ENCODE data around the gene FBXL16. TPM values are rescaled to one million over a fixed set of nuclear protein-coding genes. Genes with fewer than 3 reads are reported as not detected.
A peak's percentile ranks its signal among the peaks of the same experiment; 100 is the strongest.

The FBXL16 gene
- polyA plus RNA-seq, 1 donor (not counting 4 experiments of a cell fraction or from before 2014, with no cell fraction given), result 0.81 TPM

DNA sequence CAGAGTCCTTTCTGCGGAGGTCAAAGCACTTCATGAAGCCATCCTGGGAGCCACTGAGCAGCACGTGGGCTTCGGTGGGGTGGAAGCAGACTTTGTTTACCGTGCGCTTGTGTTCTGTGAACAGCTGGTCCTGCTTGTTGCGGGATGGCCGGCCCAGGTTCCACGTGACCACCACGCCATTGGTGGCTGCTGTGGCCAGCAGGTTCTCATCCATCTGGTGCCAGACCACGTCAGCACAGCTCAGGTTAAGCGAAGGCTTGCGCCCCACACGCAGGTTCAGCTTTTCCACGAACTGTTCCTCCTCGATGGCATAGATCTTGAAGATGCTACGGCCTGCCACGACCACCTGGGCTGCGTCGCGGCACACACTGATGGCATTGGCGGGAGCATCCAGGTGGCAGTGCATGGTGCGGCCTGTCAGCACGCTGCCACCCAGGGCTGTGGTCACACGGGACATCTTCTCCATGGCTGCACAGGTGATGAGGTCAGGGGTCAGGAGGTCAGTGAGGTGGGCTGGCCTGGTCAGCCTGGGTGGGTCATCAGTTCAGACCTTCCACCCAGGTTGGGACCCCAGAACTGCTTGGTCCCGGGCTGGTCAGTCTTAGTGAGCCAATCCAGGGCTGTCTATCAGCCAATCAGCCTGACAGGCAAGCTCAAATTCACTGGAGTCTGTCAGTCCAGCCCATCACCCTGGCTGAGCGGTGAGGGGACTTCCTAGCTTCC, 16.3 kb downstream of the FBXL16 start:
- dilution Hi-C loops (cut with MboI; ENCODE audit: extremely low pct_ligation_motif_present, low sequenced_read_pairs), result no loop called here
- H2AFZ ChIP-seq (ENCODE audit: control insufficient read depth, low read length), result no peak overlapping the region
- H3K9ac ChIP-seq (ENCODE audit: control insufficient read depth, extremely low read depth, insufficient read depth, low read length), result peak overlapping the region; percentile 85
- DNase-seq (ENCODE audit: low read depth, low spot score) (no peak), FAIRE-seq (no peak)
- peaks cover 31% of the 10 kb centered on the region for H3K27me3 ChIP-seq (ENCODE audit: control insufficient read depth, extremely low read depth, insufficient read depth, low read length)
- H3K4me3 ChIP-seq (ENCODE audit: control insufficient read depth in 2 of 3, extremely low read depth in 1 of 3, insufficient read depth in 2 of 3, low read depth in 1 of 3, low read length in 3 of 3), result peak overlapping the region; percentile 56 to 97 (median 88)
- TF ChIP-seq EZH2 (IDR thresholded peaks at IDR 0.05; ENCODE audit: low read length), result no peak
- TF ChIP-seq, protein P1, sequence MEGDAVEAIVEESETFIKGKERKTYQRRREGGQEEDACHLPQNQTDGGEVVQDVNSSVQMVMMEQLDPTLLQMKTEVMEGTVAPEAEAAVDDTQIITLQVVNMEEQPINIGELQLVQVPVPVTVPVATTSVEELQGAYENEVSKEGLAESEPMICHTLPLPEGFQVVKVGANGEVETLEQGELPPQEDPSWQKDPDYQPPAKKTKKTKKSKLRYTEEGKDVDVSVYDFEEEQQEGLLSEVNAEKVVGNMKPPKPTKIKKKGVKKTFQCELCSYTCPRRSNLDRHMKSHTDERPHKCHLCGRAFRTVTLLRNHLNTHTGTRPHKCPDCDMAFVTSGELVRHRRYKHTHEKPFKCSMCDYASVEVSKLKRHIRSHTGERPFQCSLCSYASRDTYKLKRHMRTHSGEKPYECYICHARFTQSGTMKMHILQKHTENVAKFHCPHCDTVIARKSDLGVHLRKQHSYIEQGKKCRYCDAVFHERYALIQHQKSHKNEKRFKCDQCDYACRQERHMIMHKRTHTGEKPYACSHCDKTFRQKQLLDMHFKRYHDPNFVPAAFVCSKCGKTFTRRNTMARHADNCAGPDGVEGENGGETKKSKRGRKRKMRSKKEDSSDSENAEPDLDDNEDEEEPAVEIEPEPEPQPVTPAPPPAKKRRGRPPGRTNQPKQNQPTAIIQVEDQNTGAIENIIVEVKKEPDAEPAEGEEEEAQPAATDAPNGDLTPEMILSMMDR (optimal IDR thresholded peaks at IDR 0.05 in 1 of 3, IDR thresholded peaks at IDR 0.05 in 1 of 3, conservative IDR thresholded peaks at IDR 0.05 in 1 of 3; ENCODE audit: extremely low read depth in 1 of 3, insufficient read depth in 2 of 3, low read length in 3 of 3), result no peak
- H3K9me1 ChIP-seq (ENCODE audit: control insufficient read depth, extremely low read depth, insufficient read depth, low read length), result no peaks in the 10 kb centered on the region
- peak overlapping the region; percentile 83 for H3K4me2 ChIP-seq (ENCODE audit: control insufficient read depth, extremely low read depth, insufficient read depth, low read depth, low read length)
- H3K9me3 ChIP-seq (ENCODE audit: control insufficient read depth, low read depth, low read length), result no peaks in the 10 kb centered on the region
- peaks cover 2 to 15% of the 10 kb centered on the region in 2 experiments for H3K36me3 ChIP-seq (ENCODE audit: control insufficient read depth in 2 of 2, extremely low read depth in 1 of 2, insufficient read depth in 2 of 2, low read length in 2 of 2)
- peaks cover 11% of the 10 kb centered on the region for H3K79me2 ChIP-seq (ENCODE audit: control insufficient read depth, insufficient read depth, low read length)
- peak overlapping the region; percentile 65 for H3K27ac ChIP-seq (ENCODE audit: control insufficient read depth, insufficient read depth, low read length)
- H4K20me1 ChIP-seq (ENCODE audit: control insufficient read depth, extremely low read depth, insufficient read depth, low read length), result no peaks in the 10 kb centered on the region
- H3K4me1 ChIP-seq (ENCODE audit: control insufficient read depth, extremely low read depth, insufficient read depth, low read length), result peaks cover 9% of the 10 kb centered on the region

DNA sequence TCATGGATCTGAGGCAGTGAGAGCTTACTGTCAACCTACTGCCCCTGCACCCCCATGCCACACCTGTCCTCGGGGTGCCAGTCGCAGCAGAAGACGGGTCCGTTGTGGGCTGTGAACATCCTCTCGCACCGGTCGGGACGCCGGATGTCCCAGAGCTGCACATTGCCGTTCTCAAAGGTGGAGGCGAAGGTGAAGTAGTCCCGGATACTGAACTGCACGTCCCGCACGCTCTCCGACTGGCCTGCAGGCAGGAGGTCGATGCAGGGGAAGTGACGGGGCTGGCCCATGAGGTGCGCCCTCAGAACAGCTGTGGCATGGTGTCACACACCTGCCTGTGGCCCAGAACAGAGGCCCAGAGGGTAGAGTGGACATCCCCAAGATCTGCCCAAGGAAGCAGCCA, 18.1 kb downstream of the FBXL16 start:
- Histone ChIP-seq H3K9me1 (ENCODE audit: control insufficient read depth, extremely low read depth, insufficient read depth, low read length) (no peaks in the 10 kb centered on the region), H4K20me1 (ENCODE audit: control insufficient read depth, extremely low read depth, insufficient read depth, low read length) (no peaks in the 10 kb centered on the region), H3K9me3 (ENCODE audit: control insufficient read depth, low read depth, low read length) (no peaks in the 10 kb centered on the region), H3K9ac (ENCODE audit: control insufficient read depth, extremely low read depth, insufficient read depth, low read length) (no peak overlapping the region), H3K4me1 (ENCODE audit: control insufficient read depth, extremely low read depth, insufficient read depth, low read length) (peaks cover 21% of the 10 kb centered on the region), H3K27me3 (ENCODE audit: control insufficient read depth, extremely low read depth, insufficient read depth, low read length) (peaks cover 13% of the 10 kb centered on the region), H3K36me3 (ENCODE audit: control insufficient read depth in 2 of 2, extremely low read depth in 1 of 2, insufficient read depth in 2 of 2, low read length in 2 of 2) (peaks cover 2 to 24% of the 10 kb centered on the region in 2 experiments), H3K4me3 (ENCODE audit: control insufficient read depth in 2 of 3, extremely low read depth in 1 of 3, insufficient read depth in 2 of 3, low read depth in 1 of 3, low read length in 3 of 3) (no peak overlapping the region), H3K79me2 (ENCODE audit: control insufficient read depth, insufficient read depth, low read length) (peaks cover 23% of the 10 kb centered on the region), H3K4me2 (ENCODE audit: control insufficient read depth, extremely low read depth, insufficient read depth, low read depth, low read length) (no peak overlapping the region), H2AFZ (ENCODE audit: control insufficient read depth, low read length) (no peak overlapping the region), H3K27ac (ENCODE audit: control insufficient read depth, insufficient read depth, low read length) (no peak overlapping the region)
- dilution Hi-C loops (cut with MboI; ENCODE audit: extremely low pct_ligation_motif_present, low sequenced_read_pairs), result no loop called here
- DNase-seq (ENCODE audit: low read depth, low spot score) (no peak), FAIRE-seq (no peak)
- no peak for TF ChIP-seq EZH2 (IDR thresholded peaks at IDR 0.05; ENCODE audit: low read length)
- TF ChIP-seq, protein P1 (optimal IDR thresholded peaks at IDR 0.05 in 1 of 3, IDR thresholded peaks at IDR 0.05 in 1 of 3, conservative IDR thresholded peaks at IDR 0.05 in 1 of 3; ENCODE audit: extremely low read depth in 1 of 3, insufficient read depth in 2 of 3, low read length in 3 of 3), result no peak

Data from keratinocyte (primary cell).